Retinal pigment epithelial cell (primary cell): ENCODE data around the gene SAPCD2.

Experiments used
- DNase-seq: peaks from one replicate; pipeline ENCODE4 v3.0.0-alpha.2; 2010; ENCODE audit warnings: low read depth
- H3K4me3 ChIP-seq: 2 replicates; pipeline ENCODE4 v1.5.1; 2011; ENCODE audit warnings: mild to moderate bottlenecking, low read length, control low read depth, moderate library complexity
- TF ChIP-seq, protein P1 (sequence below): conservative IDR thresholded peaks from 2 replicates; pipeline ENCODE4 v1.5.1; 2011; ENCODE audit warnings: low read depth, low read length, control low read depth, inconsistent platforms

Gene SAPCD2

DNA sequence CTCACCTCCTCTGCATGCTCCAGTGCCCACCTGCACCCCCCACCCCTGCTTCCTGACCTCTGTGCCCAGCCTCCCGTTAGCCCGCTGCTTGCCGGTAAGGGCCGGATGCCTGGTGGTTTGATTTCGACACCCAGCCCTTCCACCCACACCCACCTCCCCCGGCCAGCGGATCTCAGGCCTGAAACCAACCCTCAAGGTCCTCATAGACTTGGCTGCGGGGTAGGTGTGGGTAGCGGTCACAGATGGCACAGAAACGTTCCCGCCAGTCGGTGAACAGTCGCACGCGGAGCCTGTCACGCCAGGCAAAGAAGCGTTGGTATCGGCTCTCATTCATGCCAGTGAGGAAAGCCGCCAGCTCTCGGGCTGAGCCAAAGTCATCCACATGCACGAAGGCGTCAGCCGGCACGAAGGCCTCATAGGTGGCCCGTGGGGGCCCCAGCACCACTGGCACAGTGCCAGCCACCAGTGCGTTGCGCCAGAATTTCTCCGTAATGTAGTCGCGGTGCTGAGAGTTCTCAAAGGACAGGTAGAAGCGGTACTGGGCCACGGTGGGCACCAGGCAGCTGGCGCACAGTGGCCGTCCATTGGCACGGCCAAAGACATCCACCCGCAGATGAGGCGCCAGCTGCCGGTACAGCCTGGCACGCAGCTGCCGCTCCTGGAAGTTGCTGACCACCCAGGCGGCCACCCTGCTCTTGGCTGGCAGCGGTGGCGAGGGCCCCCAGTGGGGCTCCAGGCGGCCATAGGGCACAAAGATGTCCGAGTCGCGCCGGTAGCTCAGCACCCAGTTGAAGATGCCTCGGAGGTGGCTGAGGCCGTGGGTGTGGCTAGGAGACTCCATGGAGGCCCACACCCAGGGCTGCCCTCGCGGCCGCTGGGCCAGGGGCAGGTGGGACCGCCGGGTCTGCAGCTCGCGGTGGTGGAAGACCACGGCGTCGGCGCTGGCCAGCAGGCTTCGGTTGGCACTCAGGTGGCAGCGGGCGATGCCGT lies 39.5 kb downstream of the SAPCD2 start:
- H3K4me3 ChIP-seq: no peak overlapping the region
- TF ChIP-seq, protein P1, sequence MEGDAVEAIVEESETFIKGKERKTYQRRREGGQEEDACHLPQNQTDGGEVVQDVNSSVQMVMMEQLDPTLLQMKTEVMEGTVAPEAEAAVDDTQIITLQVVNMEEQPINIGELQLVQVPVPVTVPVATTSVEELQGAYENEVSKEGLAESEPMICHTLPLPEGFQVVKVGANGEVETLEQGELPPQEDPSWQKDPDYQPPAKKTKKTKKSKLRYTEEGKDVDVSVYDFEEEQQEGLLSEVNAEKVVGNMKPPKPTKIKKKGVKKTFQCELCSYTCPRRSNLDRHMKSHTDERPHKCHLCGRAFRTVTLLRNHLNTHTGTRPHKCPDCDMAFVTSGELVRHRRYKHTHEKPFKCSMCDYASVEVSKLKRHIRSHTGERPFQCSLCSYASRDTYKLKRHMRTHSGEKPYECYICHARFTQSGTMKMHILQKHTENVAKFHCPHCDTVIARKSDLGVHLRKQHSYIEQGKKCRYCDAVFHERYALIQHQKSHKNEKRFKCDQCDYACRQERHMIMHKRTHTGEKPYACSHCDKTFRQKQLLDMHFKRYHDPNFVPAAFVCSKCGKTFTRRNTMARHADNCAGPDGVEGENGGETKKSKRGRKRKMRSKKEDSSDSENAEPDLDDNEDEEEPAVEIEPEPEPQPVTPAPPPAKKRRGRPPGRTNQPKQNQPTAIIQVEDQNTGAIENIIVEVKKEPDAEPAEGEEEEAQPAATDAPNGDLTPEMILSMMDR: no peak
- DNase-seq: no peak

DNA sequence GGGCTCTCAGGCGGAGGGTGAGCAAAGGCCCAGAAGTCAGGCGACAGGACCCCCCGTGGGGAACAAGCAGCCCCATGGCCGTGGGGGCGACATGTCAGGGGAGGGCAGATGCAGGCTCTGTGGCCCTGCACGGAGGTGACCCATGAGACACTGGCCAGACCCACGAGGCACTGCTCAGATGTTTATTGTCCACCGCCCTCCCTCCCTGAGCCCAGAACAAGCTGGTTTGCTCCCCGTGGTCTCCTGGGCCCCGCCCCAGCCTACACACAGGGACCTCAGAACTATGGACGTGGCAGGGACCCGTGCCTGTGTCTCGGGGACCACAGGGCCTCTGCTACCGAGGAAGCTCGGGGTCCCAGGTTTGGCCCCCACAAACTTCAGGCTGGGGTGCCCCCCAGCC lies 40.4 kb downstream of the SAPCD2 start:
- DNase-seq: no peak
- H3K4me3 ChIP-seq: no peak overlapping the region

DNA sequence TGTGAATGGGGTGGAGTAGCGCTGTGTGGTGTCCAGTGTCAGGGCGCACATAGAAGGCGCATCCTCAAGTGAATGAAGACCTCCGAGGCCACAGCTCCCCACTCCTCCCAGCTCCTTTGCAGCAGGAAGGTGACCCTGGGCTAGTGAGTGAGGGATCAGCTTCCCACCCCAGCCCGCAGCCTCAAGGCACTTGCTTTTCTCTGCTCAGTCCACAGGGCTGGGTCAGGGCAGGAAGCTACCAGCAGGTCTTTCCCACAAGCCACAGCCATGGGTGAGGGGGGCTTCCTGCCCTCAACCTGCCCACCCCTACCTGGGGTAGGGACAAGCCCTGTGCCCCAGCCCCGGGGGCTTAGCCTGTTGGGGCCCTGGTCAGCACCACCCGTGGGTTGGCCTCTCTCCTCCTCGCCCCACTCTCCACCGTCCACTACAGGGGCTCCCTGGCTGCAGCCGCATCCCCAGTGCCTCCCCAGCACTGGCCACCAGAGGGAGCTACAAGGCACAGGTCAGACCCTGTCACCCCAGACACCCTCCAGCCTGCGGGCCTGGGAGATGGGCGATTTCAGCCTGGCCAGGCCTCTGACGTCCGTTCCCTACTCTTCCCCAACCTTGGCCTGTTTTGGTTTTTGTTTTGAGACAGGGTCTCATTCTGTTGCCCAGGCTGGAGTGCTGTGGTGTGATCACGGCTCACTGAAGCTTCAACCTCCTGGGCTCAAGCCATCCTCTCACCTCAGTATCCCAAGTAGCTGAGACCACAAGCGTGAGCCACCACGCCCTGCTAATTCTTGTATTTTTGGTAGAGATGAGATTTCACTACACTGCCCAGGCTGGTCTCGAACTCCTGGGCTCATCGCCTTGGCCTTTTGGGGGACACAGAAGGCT lies 41.1 kb downstream of the SAPCD2 start:
- H3K4me3 ChIP-seq: peak overlapping the region; percentile 55
- no peak for DNase-seq
- TF ChIP-seq, protein P1: peak; percentile 92

More for the DNA sequence above, 40.4 kb downstream of the SAPCD2 start:
- TF ChIP-seq, protein P1: no peak

DNA sequence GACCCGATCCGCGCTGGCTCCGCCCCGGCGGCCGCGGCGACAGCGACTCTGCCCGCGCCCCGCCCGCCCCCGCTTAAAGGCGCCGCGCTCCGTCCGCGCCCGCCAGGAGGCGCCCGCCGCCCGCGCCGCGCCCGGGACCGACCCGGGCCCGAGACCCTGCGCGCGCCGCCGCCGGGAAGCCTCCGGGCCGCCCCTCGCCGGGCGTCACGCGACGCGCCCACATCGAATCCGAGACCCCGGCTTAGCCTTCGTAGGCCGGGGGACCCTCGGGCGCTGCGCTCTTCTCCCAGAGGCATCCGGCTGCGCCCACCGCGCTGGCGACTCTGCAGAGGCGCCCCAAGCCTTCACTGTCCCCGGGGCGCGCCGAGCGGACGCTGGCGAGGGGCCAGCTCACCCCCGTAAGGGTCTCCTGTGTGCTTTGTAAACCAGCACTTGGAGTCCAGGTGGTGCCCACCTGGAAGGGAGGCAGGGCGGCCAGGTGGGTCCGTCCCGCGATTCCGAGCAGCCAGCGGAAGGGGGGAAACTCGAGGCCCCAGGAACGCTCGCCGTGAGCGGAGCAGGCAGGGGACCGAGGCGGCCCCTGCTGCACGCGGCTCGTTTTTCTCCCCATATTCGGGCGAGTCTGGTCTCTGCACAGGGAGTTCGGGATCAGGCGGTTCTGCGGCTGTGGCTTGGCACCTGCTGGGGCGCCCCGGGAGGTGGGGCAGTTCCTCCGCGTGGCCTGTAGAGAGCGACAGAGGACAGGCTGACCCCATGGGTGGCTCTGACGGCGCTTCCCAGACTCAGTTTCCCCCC lies 41.9 kb downstream of the SAPCD2 start:
- H3K4me3 ChIP-seq: peak overlapping the region; percentile 55
- TF ChIP-seq, protein P1: peak; percentile 61
- DNase-seq: no peak

DNA sequence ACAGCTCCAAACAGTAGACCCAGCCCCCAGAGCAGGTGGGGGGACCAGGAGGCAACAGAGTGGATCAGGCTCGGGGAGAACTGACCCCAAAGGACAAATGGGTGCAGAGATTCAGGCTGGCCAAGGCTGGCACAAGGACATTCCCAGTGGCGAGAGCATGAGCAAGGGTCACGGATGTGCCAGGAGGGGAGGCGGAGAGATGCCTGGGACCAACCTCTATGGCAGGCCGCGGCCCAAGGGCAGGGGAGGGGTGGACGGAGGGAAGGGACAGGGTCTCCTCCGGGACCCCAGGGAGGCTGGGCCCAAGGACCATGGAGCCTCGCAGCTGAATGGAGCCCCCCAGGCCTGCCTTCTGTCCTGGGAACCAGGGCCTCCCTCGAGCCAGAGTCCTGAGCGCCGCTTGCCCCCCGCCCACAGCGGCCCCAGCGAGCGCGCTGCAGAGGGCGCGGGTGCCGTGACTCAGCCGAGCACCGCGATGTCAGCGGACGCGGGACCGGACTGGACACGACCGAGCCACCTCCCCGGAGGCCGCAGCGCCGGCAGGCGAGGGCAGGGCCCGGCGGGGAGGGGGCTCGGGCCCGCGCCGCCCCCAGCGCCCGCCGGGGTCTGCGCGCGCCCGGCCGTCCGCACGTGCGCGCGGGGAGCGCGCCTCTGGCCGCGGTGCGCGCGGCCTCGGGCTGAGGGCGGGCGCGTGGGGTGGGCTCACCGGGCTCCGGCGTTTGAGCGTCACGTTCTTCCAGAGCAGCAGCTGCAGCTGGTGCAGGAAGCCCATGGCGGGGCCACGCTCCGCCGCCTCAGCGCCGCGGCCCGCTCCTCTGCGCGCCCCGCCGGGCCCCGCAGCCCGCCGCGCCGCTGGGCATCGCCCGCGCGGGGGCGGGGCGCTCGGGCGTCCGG lies 42.7 kb downstream of the SAPCD2 start, which contains the start of gene ABCA2:
Gene ABCA2, minus strand, starts transcription at position 869 of the 894 bp plus-strand sequence. Its CDS starts 97 bp downstream, at position 772.
- DNase-seq: no peak
- TF ChIP-seq, protein P1: no peak
- peak within 1 kb of the TSS; percentile 55 for H3K4me3 ChIP-seq
